CD4-positive, alpha-beta T cell treated with Interleukin-6 at 100 ng/mL for 8 hours (primary cell): ENCODE measurements around the gene CCDC167.

Source experiments
- DNase-seq: peaks from one replicate; pipeline ENCODE4 v3.0.0-alpha.2; 2020; ENCODE audit warnings: mixed read lengths, low spot score

CCDC167 gene

GRCh38 chr6:37499433-37500293 is at the start of gene CCDC167:
Gene CCDC167, minus strand, starts transcription at chr6:37499893. Its CDS starts 30 bp downstream, at chr6:37499863.
- DNase-seq, result peak; percentile 96

- no peak for DNase-seq
These were observed 49.5 kb upstream of the CCDC167 start for GRCh38 chr6:37549154-37549553.

DNA sequence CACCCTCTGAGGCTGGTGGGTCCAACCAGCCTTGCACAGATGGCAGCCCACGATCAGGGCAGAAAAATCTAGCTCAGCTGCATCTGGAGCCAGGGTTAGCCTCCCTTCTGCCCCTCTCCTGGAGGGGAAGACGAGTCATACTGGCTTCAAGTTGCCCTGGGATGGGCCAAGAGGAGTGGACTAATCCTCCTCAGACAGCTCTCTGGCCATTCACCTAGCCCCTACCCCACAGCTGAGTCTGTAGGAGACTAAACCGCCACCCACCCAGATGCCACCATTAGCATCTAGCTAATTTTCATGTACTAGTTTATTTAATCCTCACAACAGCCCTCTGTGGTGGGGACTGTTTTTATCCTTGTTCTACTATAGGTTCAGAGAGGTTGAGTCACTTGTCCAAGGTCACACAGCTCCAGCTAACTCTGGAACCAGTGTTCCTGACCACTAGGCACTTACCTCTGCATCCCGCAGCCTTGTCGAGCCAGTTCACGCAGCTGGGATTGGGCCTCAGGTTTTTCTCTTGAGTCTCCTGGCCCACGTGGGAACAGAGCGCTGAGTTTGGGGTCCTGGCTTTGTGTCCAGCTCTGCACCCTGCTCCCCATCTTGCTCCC is 48.5 kb upstream of the CCDC167 start:
- no peak for DNase-seq

GRCh38 chr6:37547564-37548061 is 47.9 kb upstream of the CCDC167 start:
- DNase-seq, result peak; percentile 43

DNA sequence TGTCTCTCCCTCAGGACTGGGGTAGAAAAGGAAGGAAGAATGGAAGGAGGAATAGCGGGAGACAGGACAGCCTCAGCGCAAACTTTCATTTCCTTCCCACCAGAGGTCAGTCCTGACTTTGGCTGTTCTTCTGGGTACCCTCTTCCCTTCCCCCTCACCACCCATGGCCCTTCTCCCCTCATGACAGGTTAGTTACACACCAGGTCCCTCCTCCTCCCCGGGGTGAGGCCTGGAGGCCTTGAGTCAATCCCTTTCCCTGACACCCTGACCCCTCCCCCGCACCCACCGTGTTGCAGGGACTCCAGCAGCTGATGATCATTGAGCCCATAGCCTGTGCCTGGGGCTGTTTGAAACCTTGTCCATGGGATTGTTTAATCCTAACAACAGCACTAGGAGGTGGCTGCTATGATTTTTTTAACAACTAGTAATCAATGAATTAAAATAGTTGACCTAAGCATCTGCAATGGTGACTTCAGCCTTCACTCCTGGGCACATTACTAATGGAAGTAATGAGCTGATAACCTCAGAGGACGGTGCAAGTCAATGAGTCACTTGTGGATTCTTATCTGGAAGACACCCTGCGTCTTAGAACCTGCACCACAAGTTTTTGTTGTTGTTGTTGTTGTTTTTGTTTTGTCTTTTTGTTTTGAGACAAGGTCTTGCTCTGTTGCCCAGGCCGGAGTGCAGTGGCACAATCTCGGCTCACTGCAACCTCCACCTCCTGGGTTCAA is 46.6 kb upstream of the CCDC167 start:
- DNase-seq, result no peak

GRCh38 chr6:37544530-37544929 is 44.8 kb upstream of the CCDC167 start:
- no peak for DNase-seq

- DNase-seq, result no peak
These were observed 43.7 kb upstream of the CCDC167 start for GRCh38 chr6:37543361-37543760.

DNA sequence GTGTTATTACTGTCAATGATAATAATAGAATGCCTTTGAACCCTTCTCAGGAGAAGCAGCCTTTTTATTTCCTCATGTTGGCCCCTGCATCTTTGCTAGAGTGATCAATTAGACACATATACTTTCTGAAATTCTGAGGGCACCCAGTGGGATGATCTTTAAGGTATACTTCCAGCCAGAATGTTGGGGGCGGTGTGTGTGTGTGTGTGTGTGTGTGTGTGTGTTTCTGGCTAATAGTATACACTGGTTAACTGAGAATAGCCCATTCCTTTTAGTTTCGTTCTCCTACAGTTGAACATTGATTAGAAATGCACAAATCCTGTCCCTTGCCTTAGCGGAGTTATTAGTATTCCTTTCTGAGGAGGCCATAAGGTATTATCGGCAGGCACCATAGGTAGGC is 41.7 kb upstream of the CCDC167 start:
- DNase-seq, result no peak

GRCh38 chr6:37540390-37540789 is 40.7 kb upstream of the CCDC167 start:
- no peak for DNase-seq

DNA sequence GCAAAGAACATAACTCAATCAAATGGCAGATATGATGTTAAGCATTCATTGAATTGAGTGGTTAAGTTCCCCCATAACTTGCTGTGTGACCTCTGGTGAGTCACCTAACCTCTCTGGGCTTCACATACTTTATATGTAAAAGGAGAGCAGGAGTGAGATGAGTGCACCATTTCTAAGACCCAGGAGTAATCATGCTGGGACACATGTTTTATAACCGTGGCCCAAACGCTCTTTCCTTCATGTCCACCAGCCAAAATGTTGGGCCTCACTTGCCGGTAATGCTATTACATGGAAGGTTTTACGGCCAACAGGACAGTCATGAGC is 40.3 kb upstream of the CCDC167 start:
- no peak for DNase-seq

DNA sequence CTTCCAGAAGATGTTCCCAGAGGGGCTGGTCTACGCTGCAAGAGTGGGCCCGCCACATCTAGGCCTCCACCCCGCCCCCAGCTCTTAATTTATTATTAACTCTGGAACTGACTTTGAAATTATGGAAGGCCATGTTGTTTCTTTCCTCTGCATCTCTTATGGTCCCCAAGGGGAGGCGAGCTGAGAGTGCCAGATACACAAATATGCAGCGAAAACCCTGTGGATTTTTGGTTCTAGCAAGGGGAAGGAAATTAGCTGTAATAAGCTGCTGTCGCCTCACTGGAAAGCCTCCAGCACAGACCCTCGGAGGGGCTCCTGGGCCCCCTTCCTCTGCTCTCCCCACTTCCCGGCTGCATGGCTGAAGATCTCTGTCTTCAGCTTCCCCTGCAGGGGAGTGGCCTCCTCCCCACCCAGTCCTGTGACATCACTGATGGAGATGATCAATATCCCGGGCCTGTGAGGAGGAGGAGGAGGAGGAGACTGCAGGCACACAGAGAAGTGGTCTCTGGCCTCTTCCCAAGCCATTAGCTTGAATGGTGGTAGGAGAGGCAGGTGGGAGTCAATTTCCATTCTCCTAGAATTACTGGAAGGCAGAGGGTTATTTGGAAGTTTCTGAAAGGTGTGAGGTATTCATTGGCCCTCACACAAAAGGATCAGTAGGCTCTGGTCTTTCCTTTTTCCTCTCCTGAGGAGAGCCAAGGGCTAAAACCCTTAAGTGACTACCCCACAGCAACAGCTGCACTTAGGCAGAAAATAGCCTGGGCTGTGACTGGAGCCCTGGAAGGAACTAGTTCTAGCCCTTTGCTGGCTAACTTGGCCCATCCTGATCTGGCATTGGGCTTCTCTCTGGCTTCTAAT is 39.7 kb upstream of the CCDC167 start:
- DNase-seq, result no peak

- no peak for DNase-seq
These were observed 38.4 kb upstream of the CCDC167 start for GRCh38 chr6:37538107-37538506.

DNA sequence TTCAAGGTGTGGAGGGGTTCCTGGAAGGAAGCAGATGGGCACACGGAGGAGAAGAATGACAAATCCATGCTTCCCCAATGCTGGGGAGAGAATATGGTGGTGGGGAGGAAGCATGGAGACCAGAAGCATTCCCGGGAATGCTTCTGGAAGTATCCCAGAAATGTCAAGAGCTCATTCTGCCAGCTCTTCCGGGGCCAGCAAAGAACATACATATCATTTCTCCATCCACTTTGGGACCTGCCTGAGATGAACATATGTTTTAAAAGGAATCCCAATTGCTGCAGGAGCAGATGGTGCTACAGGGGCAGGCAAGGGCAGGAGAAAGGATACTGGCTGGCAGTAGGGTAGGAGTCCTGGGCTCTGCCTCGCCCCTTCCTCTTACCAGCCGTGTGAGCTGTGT is 37.9 kb upstream of the CCDC167 start:
- DNase-seq, result no peak

- no peak for DNase-seq
These were observed 36.9 kb upstream of the CCDC167 start for GRCh38 chr6:37536491-37537190.

GRCh38 chr6:37535759-37536490 is 36.2 kb upstream of the CCDC167 start:
- no peak for DNase-seq

GRCh38 chr6:37535428-37535758 is 35.7 kb upstream of the CCDC167 start:
- no peak for DNase-seq

DNA sequence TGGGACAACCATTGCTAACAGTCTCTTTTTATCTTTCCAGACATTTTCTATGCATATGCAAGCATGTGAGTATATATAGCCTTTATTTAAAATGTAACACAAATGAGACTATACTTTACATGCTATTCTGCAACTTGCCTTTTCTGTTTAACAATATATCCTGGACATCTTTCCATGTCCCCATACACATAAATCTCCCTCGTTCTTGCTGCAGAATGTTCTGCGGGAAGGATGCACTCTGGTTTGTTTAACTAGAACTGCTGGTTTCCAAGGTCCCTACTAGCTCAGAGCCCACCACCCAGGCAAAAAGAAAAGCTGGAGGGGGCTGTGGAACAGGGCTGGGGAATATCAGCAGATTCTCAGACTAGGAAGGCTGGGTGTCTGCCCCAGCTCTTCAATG is 35.2 kb upstream of the CCDC167 start:
- no peak for DNase-seq

DNA sequence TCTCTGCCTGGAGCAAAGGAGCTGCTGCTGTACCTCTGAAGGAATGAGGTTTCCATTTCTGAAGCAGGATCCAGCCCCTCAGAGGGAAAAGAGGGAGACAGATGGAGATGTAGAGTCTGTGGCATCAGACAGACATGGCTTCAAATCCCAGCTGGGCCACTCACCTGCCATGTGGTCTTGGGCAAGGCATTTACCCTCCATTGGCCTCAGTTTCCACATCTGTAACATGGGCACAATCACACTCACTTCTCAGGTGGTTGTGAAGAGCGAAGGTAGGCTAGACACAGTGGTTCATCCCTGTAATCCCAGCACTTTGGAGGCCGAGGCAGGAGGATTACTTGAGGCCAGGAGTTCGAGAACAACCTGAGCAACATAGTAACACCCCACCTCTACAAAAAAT is 32.4 kb upstream of the CCDC167 start:
- DNase-seq, result no peak

GRCh38 chr6:37531437-37532036 is 31.8 kb upstream of the CCDC167 start:
- no peak for DNase-seq

- DNase-seq, result no peak
These were observed 31.3 kb upstream of the CCDC167 start for GRCh38 chr6:37531026-37531425.
